Measurements from ENCODE around the gene BRINP2. TPM values are rescaled to one million over a fixed set of nuclear protein-coding genes. Genes with fewer than 3 reads are reported as not detected.

BRINP2 gene
- total and polyA plus RNA-seq, 8 donors = 0.08 to 0.55 (median 0.15) TPM; not detected in 5

DNA sequence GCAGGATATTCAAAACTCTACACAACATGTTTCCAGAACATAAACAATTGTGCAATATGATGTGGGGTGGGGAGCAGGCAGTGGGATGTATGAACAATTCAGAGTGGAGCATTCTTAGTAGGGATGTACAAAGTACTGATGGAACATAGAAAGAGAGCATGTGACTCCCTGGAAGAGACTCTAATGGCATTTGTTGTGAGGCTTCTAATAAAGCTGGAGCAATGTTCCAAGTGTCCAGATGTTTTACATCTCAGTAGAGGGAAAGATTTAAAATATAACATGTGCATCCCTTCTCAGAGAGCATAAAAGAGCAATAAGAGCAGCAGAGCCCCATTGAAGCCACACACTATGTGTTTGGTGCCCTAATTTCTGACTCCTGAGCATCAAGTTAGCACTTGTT lies 116.5 kb downstream of the BRINP2 start:
- peak in 1 of 2 donors; percentile 80 for DNase-seq
- Histone ChIP-seq H3K4me1 (peaks cover 5 to 18% (median 7%) of the 10 kb centered on the region in 4 donors), H3K36me3 (no peaks in the 10 kb centered on the region), H3K27ac (no peak overlapping the region), H3K27me3 (no peaks in the 10 kb centered on the region), H3K4me3 (no peak overlapping the region), H3K9me3 (no peaks in the 10 kb centered on the region)
- intact Hi-C loops (cut with DNase I; ENCODE audit: low total_unique reads) = no loop called here
- TF ChIP-seq, protein P1, sequence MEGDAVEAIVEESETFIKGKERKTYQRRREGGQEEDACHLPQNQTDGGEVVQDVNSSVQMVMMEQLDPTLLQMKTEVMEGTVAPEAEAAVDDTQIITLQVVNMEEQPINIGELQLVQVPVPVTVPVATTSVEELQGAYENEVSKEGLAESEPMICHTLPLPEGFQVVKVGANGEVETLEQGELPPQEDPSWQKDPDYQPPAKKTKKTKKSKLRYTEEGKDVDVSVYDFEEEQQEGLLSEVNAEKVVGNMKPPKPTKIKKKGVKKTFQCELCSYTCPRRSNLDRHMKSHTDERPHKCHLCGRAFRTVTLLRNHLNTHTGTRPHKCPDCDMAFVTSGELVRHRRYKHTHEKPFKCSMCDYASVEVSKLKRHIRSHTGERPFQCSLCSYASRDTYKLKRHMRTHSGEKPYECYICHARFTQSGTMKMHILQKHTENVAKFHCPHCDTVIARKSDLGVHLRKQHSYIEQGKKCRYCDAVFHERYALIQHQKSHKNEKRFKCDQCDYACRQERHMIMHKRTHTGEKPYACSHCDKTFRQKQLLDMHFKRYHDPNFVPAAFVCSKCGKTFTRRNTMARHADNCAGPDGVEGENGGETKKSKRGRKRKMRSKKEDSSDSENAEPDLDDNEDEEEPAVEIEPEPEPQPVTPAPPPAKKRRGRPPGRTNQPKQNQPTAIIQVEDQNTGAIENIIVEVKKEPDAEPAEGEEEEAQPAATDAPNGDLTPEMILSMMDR (IDR thresholded peaks at IDR 0.05) = no peak
- TF ChIP-seq POLR2A (IDR thresholded peaks at IDR 0.05) (no peak), EP300 (IDR thresholded peaks at IDR 0.05) (no peak), POLR2AphosphoS5 (IDR thresholded peaks at IDR 0.05) (no peak)

DNA sequence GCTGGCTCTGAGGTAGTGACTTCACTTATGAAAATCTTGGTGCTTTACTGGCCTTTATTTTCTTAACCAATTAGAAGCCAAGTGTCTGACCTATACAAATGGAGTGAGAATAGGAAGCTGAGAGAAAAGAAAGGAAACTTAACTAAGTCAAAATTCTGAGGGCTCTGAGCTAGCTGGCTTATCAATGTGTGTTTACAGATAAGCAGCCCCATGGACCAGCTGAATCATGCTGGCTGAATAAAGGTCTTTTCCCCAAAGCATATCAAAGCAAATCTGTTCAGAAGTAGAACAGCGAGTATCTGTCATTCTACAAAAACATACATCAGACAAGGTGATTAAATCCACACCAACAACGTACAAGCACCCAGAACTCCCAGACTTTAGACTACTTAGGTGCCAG lies 117.2 kb downstream of the BRINP2 start:
- WGBS, 5 donors = 12 to 43% (median 23%) methylated on average over 2 of the region's 2 CpGs
- H3K27me3 ChIP-seq = no peaks in the 10 kb centered on the region
- intact Hi-C loops (cut with DNase I; ENCODE audit: low total_unique reads) = no loop called here

DNA sequence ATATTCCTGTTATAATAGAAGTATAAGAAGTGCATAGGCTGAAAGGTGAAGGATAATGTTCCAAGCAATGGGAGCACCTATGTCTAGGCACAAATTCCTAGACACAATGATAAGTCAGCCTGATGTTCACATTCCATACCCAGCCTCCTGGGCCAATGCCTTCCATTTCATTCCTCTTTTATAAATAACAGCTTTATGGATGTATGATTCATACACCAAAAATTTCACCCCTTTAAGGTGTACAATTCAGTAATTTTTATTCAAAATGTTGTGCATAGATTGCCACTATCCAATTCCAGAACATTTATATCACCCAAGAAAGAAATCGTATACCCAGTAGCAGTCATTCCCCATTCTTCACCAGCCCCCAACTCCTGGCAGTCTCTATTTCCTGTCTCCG lies 118.8 kb downstream of the BRINP2 start:
- Histone ChIP-seq H3K27ac (no peak overlapping the region), H3K36me3 (no peaks in the 10 kb centered on the region), H3K4me1 (peaks cover 5 to 18% (median 7%) of the 10 kb centered on the region in 4 donors), H3K4me3 (no peak overlapping the region), H3K9me3 (no peaks in the 10 kb centered on the region), H3K27me3 (no peaks in the 10 kb centered on the region)
- intact Hi-C loops (cut with DNase I; ENCODE audit: low total_unique reads) = no loop called here
- no peak for DNase-seq
- WGBS, 5 donors = 79 to 85% (median 83%) methylated on average over 2 of the region's 2 CpGs
- TF ChIP-seq POLR2AphosphoS5 (IDR thresholded peaks at IDR 0.05) (no peak), EP300 (IDR thresholded peaks at IDR 0.05) (no peak), POLR2A (IDR thresholded peaks at IDR 0.05) (no peak)
- TF ChIP-seq, protein P1 (IDR thresholded peaks at IDR 0.05) = no peak

More for the DNA sequence above, 117.2 kb downstream of the BRINP2 start:
- H3K27ac ChIP-seq = peak overlapping the region in 1 of 5 donors; percentile 3
- no peaks in the 10 kb centered on the region for H3K36me3 ChIP-seq
- TF ChIP-seq EP300 (IDR thresholded peaks at IDR 0.05) (no peak), POLR2A (IDR thresholded peaks at IDR 0.05) (no peak), POLR2AphosphoS5 (IDR thresholded peaks at IDR 0.05) (no peak)
- no peaks in the 10 kb centered on the region for H3K9me3 ChIP-seq
- peaks cover 5 to 18% (median 7%) of the 10 kb centered on the region in 4 donors for H3K4me1 ChIP-seq
- DNase-seq = peak in 1 of 2 donors; percentile 21
- H3K4me3 ChIP-seq = no peak overlapping the region

DNA sequence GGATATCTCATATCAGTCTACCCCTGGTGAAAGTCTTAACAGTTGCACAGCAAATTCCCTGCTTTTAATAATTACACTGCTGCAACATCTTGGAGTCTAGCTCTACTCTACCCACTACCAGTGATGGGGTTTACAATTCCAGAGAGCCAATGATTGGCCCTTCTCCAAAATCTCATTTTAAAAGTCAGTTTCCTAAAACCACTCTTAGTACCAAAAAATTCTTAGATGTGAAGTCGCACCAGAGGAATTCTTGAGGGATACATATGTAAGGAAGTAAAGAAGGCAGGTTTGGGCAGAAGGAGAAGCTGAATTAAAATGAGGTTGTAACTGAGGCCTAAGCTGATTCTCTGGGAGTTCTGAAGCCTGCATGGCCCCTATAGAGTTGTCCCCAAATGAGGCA lies 129.7 kb downstream of the BRINP2 start:
- intact Hi-C loops (cut with DNase I; ENCODE audit: low total_unique reads) = no loop called here
- no peak for TF ChIP-seq EP300 (IDR thresholded peaks at IDR 0.05)
- no peak for TF ChIP-seq POLR2A (IDR thresholded peaks at IDR 0.05)
- TF ChIP-seq, protein P1 (IDR thresholded peaks at IDR 0.05) = no peak
- TF ChIP-seq POLR2AphosphoS5 (IDR thresholded peaks at IDR 0.05) = no peak
- no peak overlapping the region for H3K4me3 ChIP-seq
- DNase-seq = no peak
- H3K27ac ChIP-seq = no peak overlapping the region
- peaks cover 0 to 11% (median 5%) of the 10 kb centered on the region in 4 donors for H3K4me1 ChIP-seq
- no peaks in the 10 kb centered on the region for H3K9me3 ChIP-seq
- H3K36me3 ChIP-seq = no peaks in the 10 kb centered on the region
- 80 to 97% (median 95%) methylated on average over 1 of the region's 1 CpG for whole genome bisulfite sequencing, 5 donors
- no peaks in the 10 kb centered on the region for H3K27me3 ChIP-seq

DNA sequence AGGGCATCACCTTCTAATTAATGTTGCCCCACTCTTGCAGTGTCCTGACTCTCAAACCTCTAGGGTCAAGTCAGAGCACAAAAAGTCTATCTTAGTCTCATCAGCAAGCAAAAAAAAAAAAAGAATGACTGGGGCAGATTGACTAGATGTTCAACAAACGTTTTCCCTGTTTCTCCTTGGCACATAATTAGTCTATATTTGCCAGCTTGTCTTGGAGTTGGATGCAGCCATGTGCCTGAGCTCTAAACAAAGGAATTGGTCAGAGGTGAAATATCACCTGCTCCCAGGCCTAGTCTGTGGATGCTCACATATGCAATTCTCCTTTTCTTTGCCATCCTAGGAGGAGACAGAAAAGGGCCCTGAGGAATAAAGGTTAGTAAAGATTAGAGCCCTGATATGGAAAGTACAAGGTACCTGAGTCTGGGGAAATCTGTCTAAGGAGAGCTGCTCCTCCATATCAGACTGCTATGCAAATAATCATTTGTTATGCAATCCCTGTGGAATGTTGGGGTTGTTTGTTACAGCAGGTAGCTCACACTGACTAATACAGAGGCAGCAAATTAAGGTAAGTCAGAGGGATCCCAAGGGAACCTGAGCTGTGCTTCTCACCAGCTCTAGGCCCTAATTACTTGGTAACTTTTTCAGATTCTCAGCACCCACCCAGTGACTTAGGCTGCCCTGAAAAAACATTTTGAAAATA lies 130.8 kb downstream of the BRINP2 start:
- intact Hi-C loops (cut with DNase I; ENCODE audit: low total_unique reads) = no loop called here
- 0 to 14% (median 11%) methylated on average over 1 of the region's 1 CpG for WGBS, 5 donors
- no peaks in the 10 kb centered on the region for H3K36me3 ChIP-seq
- H3K4me1 ChIP-seq = peaks cover 0 to 11% (median 5%) of the 10 kb centered on the region in 4 donors
- no peaks in the 10 kb centered on the region for H3K9me3 ChIP-seq
- no peak overlapping the region for H3K27ac ChIP-seq
- no peaks in the 10 kb centered on the region for H3K27me3 ChIP-seq
- H3K4me3 ChIP-seq = no peak overlapping the region
- DNase-seq = no peak
- TF ChIP-seq POLR2AphosphoS5 (IDR thresholded peaks at IDR 0.05) = no peak
- TF ChIP-seq POLR2A (IDR thresholded peaks at IDR 0.05) = no peak
- no peak for TF ChIP-seq EP300 (IDR thresholded peaks at IDR 0.05)
- TF ChIP-seq, protein P1 (IDR thresholded peaks at IDR 0.05) = no peak

Measured in stomach (tissue), 9 donors.